Activated CD8-positive, alpha-beta memory T cell treated with anti-CD3 and anti-CD28 coated beads for 4 hours (primary cell): ENCODE results near the gene KRTAP5-8.
"Not testable (repeated sequence)": the region's sequence is repeated elsewhere in the genome, so short reads cannot be mapped to it uniquely, and the experiment has no call there.

Experiments used
- DNase-seq, 2 donors: peaks; one replicate each; pipeline ENCODE4 v3.0.0-alpha.2; 2020; ENCODE audit warnings: low read depth in 2 of 2

Gene KRTAP5-8

GRCh38 chr11:71543866-71544265, 6.0 kb downstream of the KRTAP5-8 start:
- no peak for DNase-seq

GRCh38 chr11:71544525-71545214, 6.8 kb downstream of the KRTAP5-8 start:
- DNase-seq, result no peak

GRCh38 chr11:71545405-71545966, 7.7 kb downstream of the KRTAP5-8 start:
- DNase-seq, result no peak

GRCh38 chr11:71548120-71548519, 10.3 kb downstream of the KRTAP5-8 start, which contains the start of gene KRTAP5-9:
KRTAP5-9 (plus strand) TSS chr11:71548420; CDS start chr11:71548658, 238 bp downstream.
- DNase-seq, result no peak

GRCh38 chr11:71548716-71549151, 10.9 kb downstream of the KRTAP5-8 start:
- DNase-seq, result no peak

- no peak for DNase-seq
Observed at GRCh38 chr11:71551711-71552110, 13.9 kb downstream of the KRTAP5-8 start.

- no peak for DNase-seq
Observed at GRCh38 chr11:71554996-71555395, 17.2 kb downstream of the KRTAP5-8 start.

GRCh38 chr11:71555508-71555907, 17.7 kb downstream of the KRTAP5-8 start:
- DNase-seq, result no peak

- no peak for DNase-seq
Observed at GRCh38 chr11:71556018-71556417, 18.2 kb downstream of the KRTAP5-8 start.

- no peak for DNase-seq
Observed at GRCh38 chr11:71557257-71557656, 19.4 kb downstream of the KRTAP5-8 start.

GRCh38 chr11:71558996-71559395, 21.2 kb downstream of the KRTAP5-8 start:
- DNase-seq, result no peak

GRCh38 chr11:71562120-71562519, 24.3 kb downstream of the KRTAP5-8 start:
- DNase-seq, result no peak

GRCh38 chr11:71563406-71563805, 25.6 kb downstream of the KRTAP5-8 start:
- no peak for DNase-seq

- DNase-seq, result no peak
Observed at GRCh38 chr11:71564430-71564829, 26.6 kb downstream of the KRTAP5-8 start.

GRCh38 chr11:71565263-71565662, 27.4 kb downstream of the KRTAP5-8 start, which contains the start of gene KRTAP5-10:
KRTAP5-10 (plus strand) TSS chr11:71565563; CDS start chr11:71565588, 25 bp downstream.
- DNase-seq, result no peak

- DNase-seq, result no peak
Observed at GRCh38 chr11:71566081-71566620, 28.3 kb downstream of the KRTAP5-8 start.

GRCh38 chr11:71566626-71567599, 29.1 kb downstream of the KRTAP5-8 start:
- DNase-seq, result not testable (repeated sequence)

GRCh38 chr11:71567633-71568032, 29.8 kb downstream of the KRTAP5-8 start:
- not testable (repeated sequence) for DNase-seq

- DNase-seq, result no peak
Observed at GRCh38 chr11:71568704-71569349, 31.0 kb downstream of the KRTAP5-8 start.

- DNase-seq, result not testable (repeated sequence)
Observed at GRCh38 chr11:71571101-71571850, 33.5 kb downstream of the KRTAP5-8 start.

- DNase-seq, result no peak
Observed at GRCh38 chr11:71572811-71573210, 35.0 kb downstream of the KRTAP5-8 start.
